ENCODE measurements around the gene MYLIP.

MYLIP gene

DNA sequence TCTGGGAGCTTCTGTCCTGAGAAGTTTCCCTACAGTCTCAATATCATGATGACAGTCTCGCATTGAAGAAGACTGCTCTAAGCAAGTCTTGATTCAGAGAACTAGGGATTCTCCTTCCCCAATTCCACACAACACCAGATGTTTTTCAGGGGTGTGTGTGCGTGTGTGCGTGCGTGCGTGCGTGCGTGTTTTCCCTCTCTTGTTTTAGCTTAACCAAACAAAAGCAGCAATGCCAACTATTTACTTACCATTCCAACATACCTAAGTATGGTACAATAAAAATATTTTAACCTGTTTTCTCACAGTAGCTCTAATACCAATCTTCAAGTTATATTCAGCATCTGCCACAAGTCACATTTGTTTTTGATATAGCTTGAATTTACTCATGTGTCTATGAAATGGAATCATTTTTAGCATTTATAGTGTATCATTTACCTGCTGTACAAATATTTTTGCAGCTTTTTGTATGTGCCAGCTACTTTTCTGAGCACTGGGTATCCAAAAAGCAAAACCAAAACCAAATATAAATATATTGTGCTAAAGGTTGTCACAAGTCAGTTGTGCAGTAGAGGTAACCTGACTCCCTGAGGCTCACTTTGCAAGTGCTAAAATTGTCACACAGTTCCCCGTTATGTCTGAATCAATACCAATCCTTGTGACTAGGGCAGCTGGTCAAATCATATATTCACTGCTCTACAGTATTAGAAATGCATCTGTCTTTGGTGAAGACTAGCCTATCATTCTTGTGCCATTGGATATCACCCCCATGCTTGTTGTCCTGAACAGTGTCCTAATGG lies 21.7 kb upstream of the MYLIP start:
- no peak for DNase-seq (ENCODE audit: low read depth in 2 of 2)

GRCh38 chr6:16108419-16108818 lies 20.5 kb upstream of the MYLIP start:
- DNase-seq (ENCODE audit: low read depth in 2 of 2) = no peak

DNA sequence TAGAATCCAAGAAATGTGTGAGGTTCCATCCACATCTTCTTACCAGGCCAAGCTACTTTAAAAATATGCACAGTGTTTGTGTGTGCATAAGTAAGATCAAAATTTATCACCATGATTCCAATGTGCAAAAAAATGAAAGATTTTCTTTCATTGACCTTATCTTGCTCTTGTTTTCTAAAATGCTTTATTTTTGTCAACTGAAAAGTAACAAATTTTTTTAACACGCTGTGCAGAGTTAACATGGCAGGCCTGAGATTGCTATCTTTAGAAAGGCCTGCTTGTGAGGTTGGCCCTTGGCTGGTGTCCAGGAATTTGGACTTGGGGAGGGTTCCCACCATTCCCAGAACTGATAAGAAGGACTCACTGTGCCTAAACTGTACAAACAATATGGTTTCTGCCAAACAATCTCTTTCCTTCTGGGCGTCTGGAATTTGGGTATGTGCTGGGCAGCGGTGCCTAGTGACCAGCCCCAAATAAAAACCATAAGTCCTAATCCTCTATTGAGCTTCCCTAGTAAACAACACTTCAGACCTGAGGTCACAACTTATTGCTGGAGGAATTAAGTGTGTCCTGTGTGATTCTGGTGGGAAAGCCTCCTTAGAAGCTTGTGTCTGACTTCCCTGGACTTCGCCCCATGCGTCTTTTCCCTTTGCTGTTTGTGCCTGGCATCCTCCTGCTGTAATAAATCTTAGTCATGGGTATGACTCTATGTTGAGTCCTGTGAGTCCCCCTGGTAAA lies 19.8 kb upstream of the MYLIP start:
- DNase-seq (ENCODE audit: low read depth in 2 of 2) = no peak

DNA sequence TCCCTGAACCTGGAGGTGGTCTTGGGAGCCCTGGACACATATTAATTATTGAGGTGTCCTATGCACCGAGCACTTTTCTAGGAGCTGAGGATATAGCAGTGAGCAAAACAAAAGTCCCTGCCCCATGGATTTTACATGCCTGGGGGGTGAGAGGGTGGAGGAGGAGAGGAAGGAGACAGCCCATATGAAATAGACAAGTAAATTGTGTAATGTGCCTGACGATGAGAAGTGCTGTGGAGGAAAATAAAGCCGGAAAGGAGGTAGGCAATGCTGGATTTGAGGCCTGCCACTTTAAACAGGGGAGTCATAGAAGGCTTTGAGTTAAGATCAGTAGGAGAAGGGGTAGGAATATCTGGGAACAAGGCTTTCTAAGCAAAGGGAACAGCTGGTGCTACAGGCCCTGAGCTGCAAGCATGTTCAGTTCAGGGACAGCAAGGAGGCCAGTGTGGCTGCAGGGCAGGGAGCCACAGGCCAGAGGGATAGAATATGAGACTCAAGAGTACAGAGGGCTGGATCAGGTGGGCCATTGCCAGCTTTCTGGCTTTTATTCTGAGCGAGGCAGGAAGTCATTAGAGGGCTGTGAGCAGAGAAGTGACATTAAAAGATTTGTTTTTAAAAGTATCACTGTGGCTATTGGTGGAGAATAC lies 19.1 kb upstream of the MYLIP start:
- no peak for DNase-seq (ENCODE audit: low read depth in 2 of 2)

DNA sequence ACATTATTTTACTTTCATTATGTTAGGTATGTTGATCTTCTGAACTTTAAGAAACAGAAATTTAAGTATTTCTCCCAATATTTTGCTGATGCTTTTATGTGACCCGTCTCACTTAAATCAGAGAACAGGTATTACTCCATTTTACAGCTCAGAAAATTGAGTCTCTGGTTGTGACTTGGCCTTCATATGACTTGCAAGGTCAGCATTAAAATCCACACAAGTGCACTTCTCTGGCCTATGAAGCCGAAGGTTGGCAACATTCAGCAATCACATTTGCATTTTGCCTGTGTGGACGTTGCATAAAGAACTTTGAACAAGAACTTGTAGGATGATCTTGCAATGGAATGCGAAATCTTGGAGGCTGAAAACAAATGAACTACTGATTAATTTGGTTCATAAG lies 10.1 kb upstream of the MYLIP start:
- no peak for DNase-seq (ENCODE audit: low read depth in 2 of 2)

DNA sequence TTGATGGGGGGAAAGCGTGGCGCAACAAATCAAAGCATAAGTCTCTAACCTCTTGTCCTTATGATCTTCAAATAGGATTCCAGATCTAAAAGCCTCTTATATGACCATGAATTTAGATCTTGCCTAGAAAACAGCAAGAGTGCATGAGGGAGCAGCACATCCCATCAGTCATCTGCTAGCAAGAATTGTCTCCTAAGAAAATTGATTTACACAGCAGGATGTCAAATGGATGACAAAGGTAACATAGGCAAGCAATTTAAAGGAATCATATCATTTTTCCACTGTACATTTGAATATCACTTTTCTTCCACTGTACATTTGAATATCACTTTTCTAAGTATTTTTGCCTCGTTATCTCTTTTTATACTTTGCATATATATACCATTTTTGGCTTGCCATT lies 7.5 kb upstream of the MYLIP start:
- DNase-seq (ENCODE audit: low read depth in 2 of 2) = no peak

DNA sequence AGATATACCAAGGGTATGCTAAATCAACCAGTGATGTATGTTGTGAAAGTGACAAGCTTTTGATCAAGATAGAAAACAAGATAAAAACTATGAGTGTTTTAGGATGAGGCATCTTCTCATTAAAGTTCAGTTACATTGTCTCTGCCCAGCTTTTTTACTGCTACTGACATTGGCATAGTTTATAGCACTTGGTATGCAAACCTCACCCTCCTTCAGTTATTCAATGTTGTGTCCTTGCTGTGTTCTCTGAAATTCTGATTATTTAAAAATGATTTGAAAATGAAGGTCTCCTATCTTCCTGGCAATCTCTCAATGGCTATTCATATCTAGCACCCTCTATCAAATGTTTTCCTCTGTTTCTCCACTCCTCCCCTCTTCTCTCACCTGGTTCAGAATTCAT lies 6.7 kb upstream of the MYLIP start:
- DNase-seq (ENCODE audit: low read depth in 2 of 2) = no peak

GRCh38 chr6:16124198-16125180 lies 4.4 kb upstream of the MYLIP start:
- DNase-seq (ENCODE audit: low read depth in 2 of 2) = no peak

DNA sequence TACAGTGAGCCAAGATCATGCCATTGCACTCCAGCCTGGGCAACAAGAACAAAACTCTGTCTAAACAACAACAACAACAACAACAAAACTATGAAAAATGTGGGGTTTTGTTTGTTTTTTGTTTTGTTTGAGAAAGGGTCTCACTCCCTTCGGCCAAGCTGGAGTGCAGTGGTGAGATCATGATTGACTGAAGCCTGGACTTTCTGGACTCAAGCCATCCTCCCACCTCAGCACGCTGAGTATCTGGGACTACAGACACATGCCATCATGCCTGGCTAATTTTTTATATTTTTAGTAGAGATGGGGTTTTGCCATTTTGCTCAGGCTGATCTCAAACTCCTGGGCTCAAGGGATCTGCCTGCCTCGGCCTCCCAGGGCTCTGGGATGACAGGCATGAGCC lies 2.8 kb upstream of the MYLIP start:
- no peak for DNase-seq (ENCODE audit: low read depth in 2 of 2)

- no peak for DNase-seq (ENCODE audit: low read depth in 2 of 2)
Observed at GRCh38 chr6:16126861-16127260, 2.0 kb upstream of the MYLIP start.

- DNase-seq (ENCODE audit: low read depth in 2 of 2) = no peak
Observed at GRCh38 chr6:16127471-16127870, 1.4 kb upstream of the MYLIP start.

GRCh38 chr6:16129623-16130401 lies 926 bp downstream of the MYLIP start:
- DNase-seq (ENCODE audit: low read depth in 2 of 2) = no peak

DNA sequence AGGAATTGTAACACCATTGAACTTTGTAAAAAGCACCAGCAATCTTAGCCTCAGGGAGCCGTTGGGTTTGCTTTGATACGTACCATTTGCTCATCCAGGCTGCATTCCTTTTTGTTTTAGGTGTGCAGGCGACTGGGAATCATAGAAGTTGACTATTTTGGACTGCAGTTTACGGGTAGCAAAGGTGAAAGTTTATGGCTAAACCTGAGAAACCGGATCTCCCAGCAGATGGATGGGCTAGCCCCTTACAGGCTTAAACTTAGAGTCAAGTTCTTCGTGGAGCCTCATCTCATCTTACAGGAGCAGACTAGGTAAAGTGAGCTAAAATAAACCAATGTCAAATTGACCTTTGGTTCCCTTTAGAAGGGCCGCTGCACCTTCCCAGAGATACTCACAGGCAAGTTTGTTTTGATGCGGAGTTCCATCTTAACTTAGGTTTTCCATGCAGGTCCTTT lies 1.6 kb downstream of the MYLIP start:
- DNase-seq (ENCODE audit: low read depth in 2 of 2) = no peak

GRCh38 chr6:16130932-16131387 lies 2.1 kb downstream of the MYLIP start:
- DNase-seq (ENCODE audit: low read depth in 2 of 2) = no peak

DNA sequence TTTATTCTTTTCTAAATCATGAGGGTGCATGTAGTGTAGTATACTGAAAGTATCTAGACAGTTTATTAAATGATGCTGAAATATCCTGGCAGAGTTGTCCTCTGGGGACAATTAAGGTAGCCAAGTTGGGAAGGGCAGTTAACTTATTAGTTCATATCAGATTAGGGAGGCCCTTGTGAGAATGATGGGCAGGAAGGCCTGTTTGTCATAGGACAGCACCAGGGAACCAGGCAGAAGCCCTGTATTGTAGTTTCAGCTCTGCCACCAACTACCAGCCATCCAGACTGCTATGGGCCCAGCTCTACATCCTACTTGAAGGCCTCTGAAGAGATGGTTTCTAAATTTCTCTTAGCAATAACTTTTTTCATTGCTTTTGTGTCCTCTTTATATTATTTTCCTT lies 4.0 kb downstream of the MYLIP start:
- no peak for DNase-seq (ENCODE audit: low read depth in 2 of 2)

DNA sequence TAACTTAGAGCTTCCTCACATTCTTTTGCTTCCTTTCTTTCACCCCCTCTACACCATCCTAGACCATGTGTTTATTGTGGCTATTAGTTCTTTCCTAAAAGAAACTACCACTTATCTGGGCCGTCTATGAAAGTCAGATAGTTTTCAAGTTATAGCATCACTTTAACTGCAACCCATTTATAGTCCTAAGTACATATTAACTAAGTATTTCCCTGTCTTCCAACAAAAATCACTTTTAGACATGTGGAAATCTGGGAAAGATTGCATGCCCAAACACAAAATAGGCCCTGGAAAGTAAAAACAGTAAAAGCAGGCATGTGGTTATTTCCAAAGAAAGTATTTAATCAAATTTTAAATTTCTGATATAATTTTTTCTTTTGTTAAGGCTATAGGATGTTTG lies 5.5 kb downstream of the MYLIP start:
- no peak for DNase-seq (ENCODE audit: low read depth in 2 of 2)

GRCh38 chr6:16135066-16135465 lies 6.2 kb downstream of the MYLIP start:
- DNase-seq (ENCODE audit: low read depth in 2 of 2) = no peak

- DNase-seq (ENCODE audit: low read depth in 2 of 2) = peak in 1 of 2 donors; percentile 21
Observed at GRCh38 chr6:16136091-16136490, 7.2 kb downstream of the MYLIP start.

DNA sequence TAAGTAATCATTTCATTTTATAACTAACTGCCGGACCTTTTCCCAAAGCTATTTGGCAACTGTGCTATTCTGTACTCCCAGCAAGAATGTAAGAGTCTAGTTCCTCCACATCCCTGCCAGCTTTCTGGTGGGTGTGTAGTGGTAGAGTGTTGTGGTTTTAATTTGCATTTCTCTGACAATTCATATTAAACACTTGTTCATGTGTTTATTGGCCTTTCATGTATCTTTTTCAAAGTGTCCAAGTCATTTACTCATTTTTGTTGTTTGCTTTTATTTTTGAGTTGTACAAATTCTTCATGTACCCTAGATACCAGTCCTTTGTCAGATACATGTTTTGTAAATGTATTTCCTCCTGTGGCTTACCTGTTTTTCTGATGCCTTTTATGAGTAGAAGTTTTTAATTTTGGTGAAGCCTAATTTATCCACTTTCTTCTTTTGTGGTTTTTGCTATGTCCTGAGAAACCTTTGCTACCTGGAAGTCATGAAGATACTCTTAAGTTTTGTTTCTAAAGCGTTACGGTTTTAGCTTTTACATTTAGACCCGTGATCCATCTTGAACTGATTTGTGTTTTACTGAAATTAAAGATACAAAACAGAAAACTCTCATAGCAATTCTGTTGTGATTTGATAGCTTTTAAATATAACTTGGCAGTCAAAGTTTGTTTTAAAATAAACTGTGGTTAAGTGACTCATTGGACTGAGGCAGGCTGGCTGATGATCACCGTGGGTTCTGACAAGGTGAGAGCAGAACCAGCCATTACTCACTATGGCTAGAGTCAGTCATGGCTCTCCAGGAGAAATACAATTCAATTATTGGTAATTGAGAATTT lies 8.0 kb downstream of the MYLIP start:
- peak in 1 of 2 donors; percentile 30 for DNase-seq (ENCODE audit: low read depth in 2 of 2)

GRCh38 chr6:16137451-16137801 lies 8.5 kb downstream of the MYLIP start:
- DNase-seq (ENCODE audit: low read depth in 2 of 2) = no peak

Measured in stimulated activated CD8-positive, alpha-beta memory T cell treated with anti-CD3 and anti-CD28 coated beads, Interleukin-15, amount 100 ng/mL, for 48 hours (primary cell).